Measurements from ENCODE around the gene LONP2. TPM values are rescaled to one million over a fixed set of nuclear protein-coding genes. Genes with fewer than 3 reads are reported as not detected.
A peak's percentile ranks its signal among the peaks of the same experiment; 100 is the strongest.

Gene LONP2
- total and polyA plus RNA-seq, 2 experiments from 2014 or later, result 12.4 to 25.2 TPM

- no peaks in the 10 kb centered on the region for H3K27me3 ChIP-seq (ENCODE audit: insufficient read depth)
- Mint-ChIP-seq H3K4me1 (peaks cover 54% of the 10 kb centered on the region), H3K36me3 (ENCODE audit: low read depth) (peaks cover 3% of the 10 kb centered on the region; the same call in 2 of the 3 replicates), H3K9me3 (no peaks in the 10 kb centered on the region), H3K27ac (peak overlapping the region; percentile 98), H3K4me3 (peak overlapping the region; percentile 92), H3K27me3 (ENCODE audit: insufficient read depth, low read depth, poor library complexity) (peaks cover 5% of the 10 kb centered on the region)
- peaks cover 54% of the 10 kb centered on the region for H3K4me1 ChIP-seq (ENCODE audit: insufficient read depth)
- H2AFZ ChIP-seq, result no peak overlapping the region
- TF ChIP-seq NANOG (IDR thresholded peaks at IDR 0.05; ENCODE audit: borderline replicate concordance) (no peak), REST (IDR thresholded peaks at IDR 0.05; ENCODE audit: unreplicated experiment) (no peak), ZNF462 (CRISPR knock-in tag; IDR thresholded peaks at IDR 0.05) (no peak), JUNB (IDR thresholded peaks at IDR 0.05; ENCODE audit: unreplicated experiment) (no peak), EZH2 (IDR thresholded peaks at IDR 0.05; ENCODE audit: low read depth, unreplicated experiment) (no peak), CREB1 (CRISPR knock-in tag; IDR thresholded peaks at IDR 0.05; ENCODE audit: low read depth) (no peak), POLR2AphosphoS5 (IDR thresholded peaks at IDR 0.05; ENCODE audit: low read depth) (no peak), ETS1 (IDR thresholded peaks at IDR 0.05) (no peak), ZNF114 (CRISPR knock-in tag; IDR thresholded peaks at IDR 0.05) (no peak), EZH2phosphoT487 (IDR thresholded peaks at IDR 0.05; ENCODE audit: unreplicated experiment) (no peak), CTCF (conservative IDR thresholded peaks at IDR 0.05; ENCODE audit: low read depth in 2 of 2) (no peak), STAT1 (IDR thresholded peaks at IDR 0.05; ENCODE audit: unreplicated experiment) (no peak), ZNF331 (CRISPR knock-in tag; IDR thresholded peaks at IDR 0.05; ENCODE audit: low read depth) (no peak)
- peaks cover 62% of the 10 kb centered on the region for H3K79me2 ChIP-seq (replicated peaks; ENCODE audit: insufficient read depth)
- ATAC-seq (no peak), DNase-seq (ENCODE audit: low spot score) (no peak)
- H3K9me2 ChIP-seq (ENCODE audit: insufficient read depth), result no peaks in the 10 kb centered on the region
- peak overlapping the region; percentile 90 for H3K4me2 ChIP-seq
- H3K4me3 ChIP-seq, result peak overlapping the region; percentile 78
- 0 out of 2 replicates have a peak overlapping the region, but pooled peaks have one; percentile 94 for H3K27ac ChIP-seq (ENCODE audit: low read depth)
- H4K20me1 ChIP-seq (replicated peaks; ENCODE audit: insufficient read depth), result peaks cover 18% of the 10 kb centered on the region
- no peaks in the 10 kb centered on the region for H3K36me3 ChIP-seq (ENCODE audit: insufficient read depth)
- H3F3A ChIP-seq (replicated peaks; ENCODE audit: low read depth), result peaks cover 15% of the 10 kb centered on the region
Observed at GRCh38 chr16:48383009-48383876, 139.1 kb downstream of the LONP2 start.

Data from GM23338 (cell line).